Activated CD8-positive, alpha-beta memory T cell treated with anti-CD3 and anti-CD28 coated beads, Interleukin-2, amount 50 U/mL, for 1 hour (primary cell): ENCODE results near the gene CCDC146.

ENCODE experiments used
- DNase-seq: peaks from one replicate; pipeline ENCODE4 v3.0.0-alpha.2; 2020; ENCODE audit errors: extremely low read depth

The CCDC146 gene

GRCh38 chr7:77289387-77289786, 167.0 kb downstream of the CCDC146 start:
- no peak for DNase-seq

GRCh38 chr7:77290425-77290824, 168.0 kb downstream of the CCDC146 start:
- no peak for DNase-seq

- no peak for DNase-seq
These were observed 170.6 kb downstream of the CCDC146 start for GRCh38 chr7:77293046-77293445.

- no peak for DNase-seq
These were observed 173.1 kb downstream of the CCDC146 start for GRCh38 chr7:77295549-77295948.

- DNase-seq: no peak
These were observed 184.0 kb downstream of the CCDC146 start for GRCh38 chr7:77306231-77307067.

- DNase-seq: no peak
These were observed 186.4 kb downstream of the CCDC146 start for GRCh38 chr7:77308792-77309191.

- no peak for DNase-seq
These were observed 187.4 kb downstream of the CCDC146 start for GRCh38 chr7:77309714-77310220.

GRCh38 chr7:77310982-77311381, 188.6 kb downstream of the CCDC146 start:
- no peak for DNase-seq

- DNase-seq: no peak
These were observed 190.7 kb downstream of the CCDC146 start for GRCh38 chr7:77313085-77313484.

- DNase-seq: no peak
These were observed 191.6 kb downstream of the CCDC146 start for GRCh38 chr7:77313876-77314480.

- DNase-seq: no peak
These were observed 192.8 kb downstream of the CCDC146 start for GRCh38 chr7:77315182-77315591.

- DNase-seq: no peak
These were observed 194.0 kb downstream of the CCDC146 start for GRCh38 chr7:77316219-77316978.

GRCh38 chr7:77318019-77318418, 195.6 kb downstream of the CCDC146 start:
- no peak for DNase-seq

- DNase-seq: no peak
These were observed 197.7 kb downstream of the CCDC146 start for GRCh38 chr7:77320137-77320536.

GRCh38 chr7:77320714-77321113, 198.3 kb downstream of the CCDC146 start:
- no peak for DNase-seq

GRCh38 chr7:77321300-77321699, 198.9 kb downstream of the CCDC146 start:
- no peak for DNase-seq

GRCh38 chr7:77326131-77326530, 203.7 kb downstream of the CCDC146 start:
- DNase-seq: no peak

- DNase-seq: no peak
These were observed 204.9 kb downstream of the CCDC146 start for GRCh38 chr7:77327067-77327931.

- no peak for DNase-seq
These were observed 205.7 kb downstream of the CCDC146 start for GRCh38 chr7:77327932-77328628.

GRCh38 chr7:77328669-77329068, 206.3 kb downstream of the CCDC146 start:
- no peak for DNase-seq
